K562 (cell line): ENCODE measurements around the gene RAB31. TPM values are rescaled to one million over a fixed set of nuclear protein-coding genes. Genes with fewer than 3 reads are reported as not detected.

Experiments
- BCLAF1 ChIP-seq, 2 experiments: fragments of 450-650 bp in 1 of 2; IDR thresholded peaks; 2 replicates each; pipeline ENCODE4 v1.6.1; 2011 to 2017; ENCODE audit warnings: low read depth in 2 of 2, antibody characterized with exemption in 1 of 2, borderline replicate concordance in 1 of 2, low read length in 1 of 2, mild to moderate bottlenecking in 1 of 2, mixed read lengths in 1 of 2; ENCODE audit not compliant: control insufficient read depth in 1 of 2
- CBX1 ChIP-seq: sonication (generic); IDR thresholded peaks from 2 replicates; pipeline ENCODE4 v1.6.1; 2016; ENCODE audit warnings: antibody characterized with exemption, low read depth, mild to moderate bottlenecking
- LCOR ChIP-seq: sonication (generic); formaldehyde crosslinking; IDR thresholded peaks from 2 replicates; pipeline ENCODE4 v1.8.0; 2022; ENCODE audit warnings: mild to moderate bottlenecking, missing genetic modification reagents
- MTF1 ChIP-seq: fragments of 250-450 bp; sonication (Bioruptor Pico); IDR thresholded peaks from 2 replicates; pipeline ENCODE4 v1.9.0; 2021; ENCODE audit warnings: moderate library complexity, mild to moderate bottlenecking, inconsistent platforms, borderline replicate concordance
- PRMT5 ChIP-seq: sonication (generic); formaldehyde crosslinking; IDR thresholded peaks from 2 replicates; pipeline ENCODE4 v1.5.0; 2020; ENCODE audit warnings: missing genetic modification reagents
- RAD51 ChIP-seq: fragments of 450-650 bp; IDR thresholded peaks from 2 replicates; pipeline ENCODE4 v1.7.1; 2016; ENCODE audit warnings: low read depth, mild to moderate bottlenecking, borderline replicate concordance
- RBM25 ChIP-seq: fragments of 200-400 bp; formaldehyde crosslinking; IDR thresholded peaks from 2 replicates; pipeline ENCODE4 v1.6.1; 2018; ENCODE audit warnings: low read length, low read depth, moderate library complexity; ENCODE audit not compliant: severe bottlenecking
- SNRNP70 ChIP-seq: fragments of 200-400 bp; formaldehyde crosslinking; optimal IDR thresholded peaks from 2 replicates; pipeline ENCODE3; 2017; ENCODE audit warnings: low read depth, low read length
- SRF ChIP-seq, 2 experiments: fragments of 250-450, 450-650 bp in 1 of 2; sonication (Bioruptor Pico) in 1 of 2; sonication (generic) in 1 of 2; formaldehyde crosslinking; IDR thresholded peaks; 2 replicates each; pipeline versions ENCODE4 v1.5.0 to v1.5.1; 2020 to 2022; ENCODE audit warnings: mild to moderate bottlenecking in 1 of 2, missing genetic modification reagents in 1 of 2
- TRIM24 ChIP-seq, 2 experiments: fragments of 450-650 bp; IDR thresholded peaks; 2 replicates each; pipeline ENCODE4 v1.6.1; 2016
- TSC22D4 ChIP-seq: fragments of 450-650 bp; IDR thresholded peaks from 2 replicates; pipeline ENCODE4 v1.6.1; 2016; ENCODE audit warnings: missing genetic modification characterization, missing biosample characterization, control low read depth
- ZBTB17 ChIP-seq: fragments of 450-650 bp; formaldehyde crosslinking; IDR thresholded peaks from 2 replicates; pipeline ENCODE4 v1.4.0; 2020; ENCODE audit warnings: mild to moderate bottlenecking
- ZNF143 ChIP-seq: sonication (generic); formaldehyde crosslinking; IDR thresholded peaks from 2 replicates; pipeline ENCODE4 v1.9.0; 2022; ENCODE audit warnings: mild to moderate bottlenecking, missing genetic modification reagents
- ZNF146 ChIP-seq: IDR thresholded peaks from one replicate; pipeline ENCODE4 v1.6.1; 2018; ENCODE audit warnings: missing compliant biosample characterization; ENCODE audit not compliant: unreplicated experiment
- ZNF232 ChIP-seq: sonication (generic); formaldehyde crosslinking; IDR thresholded peaks from 2 replicates; pipeline ENCODE4 v1.8.0; 2022; ENCODE audit warnings: mild to moderate bottlenecking, missing genetic modification reagents
- ZNF263 ChIP-seq: sonication (generic); formaldehyde crosslinking; IDR thresholded peaks from 2 replicates; pipeline ENCODE4 v1.8.0; 2022; ENCODE audit warnings: mild to moderate bottlenecking, missing genetic modification reagents, borderline replicate concordance
- ZNF780A ChIP-seq: fragments of 250-450 bp; sonication (Bioruptor Pico); IDR thresholded peaks from 2 replicates; pipeline ENCODE4 v1.5.0; 2021; ENCODE audit warnings: mild to moderate bottlenecking
- polyA plus RNA-seq, 8 experiments: library from polyadenylated mRNA; depleted of rRNA in 4 of 8; stranded (reverse) in 5 of 8; unstranded in 3 of 8; fragments of >200 nt; fragmentation: Nextera tagmentation in 2 of 8; fragmentation: Illumina TruSeq in 1 of 8; extraction: Ambion mirVana in 2 of 8; extraction: Trizol in 1 of 8; gene quantifications; 2 replicates each; pipeline versions ENCODE4 v1.2.1 to v1.2.3, GENCODE V29; 2011 to 2014; ENCODE audit warnings: inconsistent platforms in 1 of 8, missing spikeins in 1 of 8
- total RNA-seq, 7 experiments: library from RNA; depleted of rRNA in 6 of 7; stranded (reverse); fragments of >200 nt in 6 of 7; fragmentation: Illumina TruSeq in 2 of 7; extraction: Trizol in 2 of 7; gene quantifications; 2 replicates each; pipeline versions ENCODE4 v1.2.1 to v1.2.3, GENCODE V29; 2011 to 2021; ENCODE audit warnings: low replicate concordance in 1 of 7
- TF ChIP-seq, protein P1 (sequence below): IDR thresholded peaks from 3 replicates; pipeline ENCODE4 v1.6.1; 2011; ENCODE audit warnings: borderline replicate concordance, mild to moderate bottlenecking; ENCODE audit not compliant: insufficient read length, insufficient read depth
- TF ChIP-seq, protein P2 (sequence below): IDR thresholded peaks from 2 replicates; pipeline ENCODE4 v1.6.1; 2012; ENCODE audit warnings: low read depth, low read length, improper control_type of control experiment, borderline replicate concordance

The RAB31 gene
- total and polyA plus RNA-seq, 9 of the 15 experiments (the other 6 are each of a cell fraction or from before 2014, with no cell fraction given) = 20.7 to 70.4 (median 41.3) TPM

DNA sequence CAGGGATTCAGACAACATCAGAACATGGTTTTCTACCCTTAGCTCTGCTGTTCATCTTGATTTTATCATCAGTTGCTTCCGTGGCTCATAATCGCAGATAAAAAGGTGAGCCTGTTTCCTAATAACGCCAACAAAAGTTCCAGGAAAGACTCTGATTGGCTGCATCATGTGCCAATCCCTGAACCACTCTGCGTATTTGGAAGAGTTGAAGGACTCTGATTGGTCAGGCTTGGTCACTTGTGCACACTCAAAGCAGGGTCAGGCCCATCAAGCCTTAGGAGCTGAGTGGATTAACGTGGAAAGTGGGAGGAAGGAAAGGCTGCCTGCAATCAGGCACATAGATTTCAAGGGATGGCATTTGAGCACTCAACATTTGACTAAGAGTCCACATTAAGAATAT, 189.0 kb downstream of the RAB31 start (continued):
- TF ChIP-seq BCLAF1 (IDR thresholded peaks at IDR 0.05; ENCODE audit: borderline replicate concordance in 1 of 2, control insufficient read depth in 1 of 2, low read depth in 2 of 2, low read length in 1 of 2) (no peak), ZNF263 (CRISPR knock-in tag) (no peak), LCOR (CRISPR knock-in tag) (0 out of 2 replicates have a peak, but pooled peaks have one; percentile 36), SNRNP70 (no peak), SRF (CRISPR knock-in tag; IDR thresholded peaks at IDR 0.05) (no peak), TSC22D4 (no peak), CBX1 (no peak), RBM25 (peak; percentile 11), MTF1 (CRISPR knock-in tag) (no peak), PRMT5 (CRISPR knock-in tag) (no peak), RAD51 (no peak), TRIM24 (IDR thresholded peaks at IDR 0.05) (no peak), ZNF232 (CRISPR knock-in tag) (no peak), ZNF146 (CRISPR knock-in tag) (no peak), ZBTB17 (CRISPR knock-in tag) (no peak), ZNF780A (CRISPR knock-in tag) (no peak), ZNF143 (CRISPR knock-in tag) (no peak)
- TF ChIP-seq, protein P1, sequence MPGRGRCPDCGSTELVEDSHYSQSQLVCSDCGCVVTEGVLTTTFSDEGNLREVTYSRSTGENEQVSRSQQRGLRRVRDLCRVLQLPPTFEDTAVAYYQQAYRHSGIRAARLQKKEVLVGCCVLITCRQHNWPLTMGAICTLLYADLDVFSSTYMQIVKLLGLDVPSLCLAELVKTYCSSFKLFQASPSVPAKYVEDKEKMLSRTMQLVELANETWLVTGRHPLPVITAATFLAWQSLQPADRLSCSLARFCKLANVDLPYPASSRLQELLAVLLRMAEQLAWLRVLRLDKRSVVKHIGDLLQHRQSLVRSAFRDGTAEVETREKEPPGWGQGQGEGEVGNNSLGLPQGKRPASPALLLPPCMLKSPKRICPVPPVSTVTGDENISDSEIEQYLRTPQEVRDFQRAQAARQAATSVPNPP = no peak
- TF ChIP-seq, protein P2, sequence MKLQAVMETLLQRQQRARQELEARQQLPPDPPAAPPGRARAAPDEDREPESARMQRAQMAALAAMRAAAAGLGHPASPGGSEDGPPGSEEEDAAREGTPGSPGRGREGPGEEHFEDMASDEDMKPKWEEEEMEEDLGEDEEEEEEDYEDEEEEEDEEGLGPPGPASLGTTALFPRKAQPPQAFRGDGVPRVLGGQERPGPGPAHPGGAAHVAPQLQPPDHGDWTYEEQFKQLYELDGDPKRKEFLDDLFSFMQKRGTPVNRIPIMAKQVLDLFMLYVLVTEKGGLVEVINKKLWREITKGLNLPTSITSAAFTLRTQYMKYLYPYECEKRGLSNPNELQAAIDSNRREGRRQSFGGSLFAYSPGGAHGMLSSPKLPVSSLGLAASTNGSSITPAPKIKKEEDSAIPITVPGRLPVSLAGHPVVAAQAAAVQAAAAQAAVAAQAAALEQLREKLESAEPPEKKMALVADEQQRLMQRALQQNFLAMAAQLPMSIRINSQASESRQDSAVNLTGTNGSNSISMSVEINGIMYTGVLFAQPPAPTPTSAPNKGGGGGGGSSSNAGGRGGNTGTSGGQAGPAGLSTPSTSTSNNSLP = no peak
